HG03469 (cell line): ENCODE measurements around the gene TBC1D3H.
"Not testable (repeated sequence)": the region's sequence is repeated elsewhere in the genome, so short reads cannot be mapped to it uniquely, and the experiment has no call there.

Experiments
- ATAC-seq: cut with Tn5 transposase; IDR thresholded peaks from one replicate; pipeline ENCODE4 v1.9.1; 2021; ENCODE audit warnings: mild to moderate bottlenecking, moderate library complexity, moderate number of reproducible peaks; ENCODE audit not compliant: unreplicated experiment

TBC1D3H gene

DNA sequence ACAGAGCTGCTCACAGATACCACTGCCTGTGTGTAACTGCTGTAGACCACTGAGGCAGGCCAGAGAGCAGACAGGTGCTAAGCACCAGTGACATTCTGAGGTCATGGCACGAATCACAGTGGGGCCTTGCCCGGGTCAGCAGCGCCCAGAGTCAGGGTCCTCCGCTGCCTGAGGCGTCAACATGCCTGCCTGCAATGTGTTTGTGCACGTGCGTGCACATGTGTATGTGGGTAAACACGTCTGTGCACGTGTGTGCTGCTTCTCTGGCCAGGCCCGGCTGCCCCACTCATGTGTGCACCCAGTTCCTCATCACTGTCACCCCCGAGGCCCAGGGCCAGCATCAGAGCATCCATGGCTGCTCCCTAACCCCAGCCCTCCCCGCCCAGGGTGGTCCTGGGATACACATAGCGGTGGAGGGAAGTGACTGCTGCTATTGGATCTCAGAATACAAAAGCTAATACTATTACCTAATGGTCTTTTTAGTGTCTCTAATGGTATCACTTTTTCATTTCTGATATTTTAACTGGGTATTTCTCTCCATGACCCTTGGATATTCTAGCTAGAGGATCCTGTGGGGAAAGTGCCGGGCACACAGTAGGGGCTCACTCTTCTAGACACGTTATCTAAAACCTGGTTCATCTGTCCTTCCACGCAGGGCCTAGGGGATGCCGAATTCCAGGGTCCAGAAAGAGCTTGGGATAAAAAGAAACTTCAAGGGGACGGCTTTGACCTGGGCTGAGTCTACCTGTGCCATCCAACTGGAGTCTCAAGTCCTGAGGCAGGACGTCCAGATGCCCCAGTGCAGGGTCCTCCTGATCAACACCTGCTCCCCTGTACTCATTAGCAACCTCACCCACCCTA is at the start of gene TBC1D3H:
Gene TBC1D3H (minus strand): TSS at position 51 of the 861 bp plus-strand sequence. CDS start 1,540 bp downstream, outside the sequence.
- not testable (repeated sequence) for ATAC-seq

DNA sequence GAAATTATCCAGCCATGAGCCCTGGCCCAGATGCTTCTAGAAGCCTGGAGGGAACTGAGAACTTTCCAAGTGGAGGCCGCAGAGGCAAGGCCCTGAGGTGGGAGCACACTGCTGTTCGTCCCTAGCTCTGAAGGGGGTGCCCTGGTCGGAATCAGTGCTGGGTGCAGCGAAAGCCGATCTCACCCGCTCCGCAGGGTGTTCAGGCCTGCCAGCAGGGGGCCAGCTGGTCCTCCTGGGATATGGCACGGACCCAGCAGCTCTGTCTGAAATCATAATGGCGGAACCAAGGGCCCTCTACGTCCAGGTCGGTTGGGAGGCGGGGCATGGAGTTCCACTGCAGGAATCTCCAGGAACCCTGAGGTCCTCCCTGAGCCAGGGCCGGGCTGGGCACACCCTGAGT is 40.7 kb upstream of the TBC1D3H start:
- not testable (repeated sequence) for ATAC-seq

DNA sequence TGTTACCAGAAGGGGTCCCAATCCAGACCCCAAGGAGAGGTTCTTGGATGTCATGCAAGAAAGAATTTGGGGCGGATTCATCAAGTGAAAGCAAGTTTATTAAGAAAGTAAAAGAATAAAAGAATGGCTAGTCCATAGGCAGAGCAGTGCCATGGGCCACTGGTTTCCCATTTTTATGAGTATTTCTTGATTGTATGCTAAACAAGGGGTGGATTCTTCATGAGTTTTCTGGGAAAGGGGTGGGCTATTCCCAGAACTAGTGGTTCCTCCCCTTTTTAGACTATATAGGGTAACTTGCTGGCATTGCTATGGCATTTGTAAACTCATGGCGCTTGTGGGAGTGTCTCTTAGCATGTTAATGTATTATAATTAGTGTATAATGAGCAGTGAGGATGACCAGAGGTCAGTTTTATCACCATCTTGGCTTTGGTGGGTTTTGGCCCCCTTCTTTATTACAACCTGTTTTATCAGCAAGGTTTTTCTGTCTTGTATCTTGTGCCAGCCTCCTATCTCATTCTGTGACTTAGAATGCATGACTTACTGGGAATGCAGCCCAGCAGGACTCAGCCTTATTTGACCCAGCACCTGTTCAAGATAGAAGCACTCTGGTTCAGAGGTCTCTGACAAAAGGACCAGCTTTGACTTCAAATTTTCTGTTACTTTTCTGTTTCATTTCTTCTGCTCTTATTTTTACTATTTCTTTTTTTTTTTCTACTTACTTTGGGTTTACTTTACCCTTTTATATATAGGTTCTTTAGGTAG is 27.1 kb upstream of the TBC1D3H start:
- not testable (repeated sequence) for ATAC-seq

DNA sequence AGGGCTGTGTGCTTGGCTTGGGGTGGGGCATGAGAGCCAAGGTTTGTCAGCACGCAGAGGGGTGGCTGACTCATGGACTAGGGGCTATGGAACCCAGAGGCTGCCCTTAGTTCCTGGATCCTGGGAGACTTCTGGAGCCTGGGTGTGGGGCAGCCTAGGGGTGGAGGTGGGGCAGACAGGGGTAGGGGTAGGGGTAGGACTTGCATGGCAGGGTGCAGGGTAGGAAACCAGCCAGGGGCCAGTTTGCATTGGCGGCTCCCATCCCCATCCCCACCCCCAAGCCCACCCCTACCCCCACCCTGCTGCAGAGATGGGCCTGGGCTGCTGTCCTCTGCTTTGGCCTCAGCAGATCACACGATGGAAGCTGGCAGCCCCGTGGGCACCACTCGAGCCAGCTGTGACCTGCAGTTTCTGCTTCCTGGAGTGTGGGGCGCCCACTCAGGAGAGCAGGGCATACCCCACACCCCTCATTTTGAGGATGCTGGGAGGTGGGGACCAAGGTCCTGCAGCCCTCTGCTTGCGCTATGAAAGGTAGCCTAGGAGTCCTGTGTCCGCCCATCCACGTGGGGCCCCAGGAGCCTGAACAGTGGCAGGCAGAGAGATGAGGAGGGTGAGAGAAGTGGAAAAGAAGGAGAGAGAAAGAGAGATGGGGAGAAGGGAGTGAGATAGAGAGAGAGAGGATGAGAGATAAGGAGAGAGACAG is 2.9 kb upstream of the TBC1D3H start:
- ATAC-seq, result not testable (repeated sequence)

DNA sequence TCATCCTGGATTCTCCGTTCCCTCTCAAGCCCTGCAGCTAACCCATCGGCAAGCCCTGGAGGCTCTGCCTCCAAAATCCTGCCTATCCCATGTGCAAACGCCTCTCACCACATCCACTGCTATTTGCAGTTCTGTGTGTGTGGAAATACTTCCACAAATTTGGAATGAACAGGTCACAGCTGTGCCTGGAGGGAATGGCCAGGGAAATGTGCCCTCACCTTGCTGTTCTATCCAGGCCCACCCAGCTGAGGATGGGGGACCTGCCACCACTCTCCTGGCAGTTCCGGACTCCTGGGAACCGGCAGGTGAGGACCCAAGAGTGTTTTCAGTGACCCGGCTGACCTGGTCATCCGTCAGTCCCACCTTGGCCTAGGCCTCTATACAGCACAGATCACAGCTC is 12.3 kb downstream of the TBC1D3H start:
- not testable (repeated sequence) for ATAC-seq

DNA sequence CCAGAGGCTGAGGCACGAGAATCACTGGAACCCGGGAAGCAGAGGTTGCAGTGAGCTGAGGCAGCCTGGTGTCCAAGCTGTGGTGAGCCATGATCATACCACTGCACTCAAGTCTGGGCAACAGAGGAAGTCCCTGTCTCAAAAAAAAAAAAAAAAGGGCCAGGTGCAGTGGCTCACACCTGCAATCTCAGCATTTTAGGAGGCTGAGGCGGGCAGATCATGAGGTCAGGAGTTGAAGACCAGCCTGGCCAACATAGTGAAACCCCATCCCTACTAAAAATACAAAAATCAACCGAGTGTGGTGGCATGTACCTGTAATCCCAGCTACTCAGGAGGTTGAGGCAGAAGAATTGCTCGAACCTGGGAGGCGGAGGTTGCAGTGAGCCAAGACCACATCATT is 25.7 kb downstream of the TBC1D3H start:
- not testable (repeated sequence) for ATAC-seq
